ENCODE results near the gene OCA2.

OCA2 gene

DNA sequence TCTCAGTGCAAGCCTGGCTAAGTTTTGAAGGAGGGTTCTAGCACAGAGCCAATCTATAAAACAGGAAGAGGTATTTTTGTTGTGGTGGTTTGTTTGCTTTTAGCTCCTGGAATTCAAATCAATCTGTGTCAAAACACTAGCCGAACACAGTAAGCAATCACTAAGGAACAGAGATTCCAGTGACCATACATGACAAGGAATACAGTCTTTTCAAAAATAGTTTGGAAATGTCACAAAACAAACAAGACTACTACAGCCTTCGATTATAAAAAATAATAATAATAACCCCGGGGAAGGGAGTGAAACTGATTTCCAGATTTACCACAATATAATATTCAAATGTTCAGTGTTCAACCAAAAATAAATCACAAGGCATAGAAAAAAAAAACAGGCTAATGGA is 166.5 kb downstream of the OCA2 start:
- DNase-seq: no peak

DNA sequence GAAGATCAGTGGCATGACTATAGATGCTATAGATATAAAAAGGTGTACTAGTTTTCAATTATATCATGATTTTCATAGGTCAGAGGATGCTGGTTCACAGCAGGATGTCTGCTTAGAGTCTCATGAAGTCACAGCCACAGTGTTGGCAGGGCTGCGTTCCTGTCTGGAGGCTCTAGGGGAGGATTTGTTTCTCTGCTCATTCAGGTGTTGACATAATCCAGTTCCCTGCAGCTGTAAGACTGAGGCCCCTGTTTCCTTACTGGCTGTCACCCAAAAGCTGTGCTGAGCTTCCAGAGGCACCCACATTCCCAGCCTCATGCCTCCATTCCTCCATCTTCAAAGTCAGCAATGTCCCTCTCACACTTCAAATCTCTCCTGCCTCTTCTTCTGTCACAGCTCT is 170.7 kb downstream of the OCA2 start:
- DNase-seq: no peak

DNA sequence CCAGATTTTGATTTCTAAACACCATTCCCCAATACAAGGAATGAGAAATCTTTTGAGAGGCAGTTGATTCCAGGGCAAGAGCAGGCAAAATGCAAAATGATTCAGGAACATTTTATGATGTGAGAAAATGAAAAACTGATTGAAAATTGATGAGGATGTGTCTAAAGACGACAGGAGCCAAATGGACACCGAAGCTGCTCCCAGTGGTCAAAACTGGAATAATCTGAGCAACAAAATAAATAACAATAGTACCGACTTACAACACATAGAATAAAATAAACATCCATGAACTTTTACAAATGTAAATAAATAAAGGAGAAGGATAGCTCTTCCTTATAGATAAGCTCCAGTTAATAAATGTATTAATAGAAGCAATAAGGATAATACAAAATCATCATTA is 186.8 kb downstream of the OCA2 start:
- DNase-seq: no peak

DNA sequence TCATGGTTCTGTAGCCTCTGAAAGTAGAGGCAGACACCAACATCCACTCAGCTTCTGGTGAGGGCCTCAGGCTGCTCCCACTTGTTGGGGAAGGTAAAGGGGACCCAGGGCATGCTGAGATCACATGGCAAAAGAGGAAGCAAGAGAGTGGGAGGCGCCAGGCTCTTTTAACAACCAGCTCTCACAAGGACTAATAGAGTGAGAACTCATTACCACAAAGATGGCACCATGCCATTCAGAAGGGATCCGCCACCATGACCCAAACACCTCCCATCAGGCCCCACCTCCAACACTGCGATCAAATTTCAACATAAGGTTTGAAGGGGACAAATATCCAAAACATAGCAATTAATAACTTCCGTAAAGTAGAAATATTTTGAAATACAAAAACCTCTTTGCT is 192.3 kb downstream of the OCA2 start:
- DNase-seq: no peak

DNA sequence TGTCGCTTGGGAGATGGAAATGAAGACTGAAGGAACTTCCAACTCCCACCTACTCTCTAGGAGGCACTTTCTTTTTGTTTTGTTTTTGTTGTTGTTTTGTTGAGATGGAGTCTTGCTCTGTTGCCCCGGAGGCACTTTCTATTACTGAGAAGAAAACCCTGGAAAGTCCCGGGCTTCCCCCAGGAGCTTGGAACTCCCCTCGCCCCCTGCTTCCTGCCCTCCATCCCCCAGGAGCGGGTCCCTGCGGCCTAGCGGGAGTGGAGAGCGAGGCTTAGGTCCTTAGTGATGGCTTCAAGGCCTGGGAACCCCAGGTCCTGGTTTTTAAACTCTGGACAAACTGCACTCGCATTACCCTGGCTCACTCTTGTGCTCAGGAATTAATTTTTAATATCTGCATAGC is 195.7 kb downstream of the OCA2 start:
- DNase-seq: no peak

DNA sequence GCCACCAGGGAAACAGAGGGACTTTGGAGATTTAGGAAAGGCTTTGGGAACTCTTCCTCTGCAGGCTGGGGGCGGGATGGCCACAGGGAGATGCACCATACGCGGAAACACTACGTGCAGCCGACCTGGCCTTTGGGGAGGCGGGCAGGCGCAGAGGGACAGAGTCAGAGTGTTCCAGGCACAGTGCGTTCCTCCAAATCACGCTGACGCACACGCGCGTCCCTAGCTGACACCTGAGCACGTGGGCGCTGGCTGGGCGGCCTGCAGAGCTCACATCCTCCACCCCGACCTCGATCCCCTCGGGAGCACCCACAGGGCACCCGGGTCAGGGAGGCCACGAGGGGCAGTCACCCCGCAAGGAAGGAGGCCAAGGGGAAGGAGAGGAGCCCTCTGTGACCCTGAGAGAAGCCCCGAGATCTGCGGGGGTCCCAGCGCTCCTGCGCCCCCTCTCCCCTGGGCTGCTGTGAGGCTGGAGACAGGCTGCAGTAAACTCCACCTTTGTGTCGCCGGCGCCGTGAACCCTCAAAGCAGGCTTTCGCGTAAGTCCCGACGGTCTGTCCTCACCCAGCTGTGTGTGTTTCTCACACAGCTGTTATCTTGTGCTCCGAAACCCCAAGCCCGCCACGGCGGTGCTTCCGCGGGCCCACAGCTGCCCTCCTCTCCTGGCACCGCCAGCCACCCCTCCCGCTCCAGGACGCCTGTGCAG is 196.3 kb downstream of the OCA2 start:
- DNase-seq: no peak

DNA sequence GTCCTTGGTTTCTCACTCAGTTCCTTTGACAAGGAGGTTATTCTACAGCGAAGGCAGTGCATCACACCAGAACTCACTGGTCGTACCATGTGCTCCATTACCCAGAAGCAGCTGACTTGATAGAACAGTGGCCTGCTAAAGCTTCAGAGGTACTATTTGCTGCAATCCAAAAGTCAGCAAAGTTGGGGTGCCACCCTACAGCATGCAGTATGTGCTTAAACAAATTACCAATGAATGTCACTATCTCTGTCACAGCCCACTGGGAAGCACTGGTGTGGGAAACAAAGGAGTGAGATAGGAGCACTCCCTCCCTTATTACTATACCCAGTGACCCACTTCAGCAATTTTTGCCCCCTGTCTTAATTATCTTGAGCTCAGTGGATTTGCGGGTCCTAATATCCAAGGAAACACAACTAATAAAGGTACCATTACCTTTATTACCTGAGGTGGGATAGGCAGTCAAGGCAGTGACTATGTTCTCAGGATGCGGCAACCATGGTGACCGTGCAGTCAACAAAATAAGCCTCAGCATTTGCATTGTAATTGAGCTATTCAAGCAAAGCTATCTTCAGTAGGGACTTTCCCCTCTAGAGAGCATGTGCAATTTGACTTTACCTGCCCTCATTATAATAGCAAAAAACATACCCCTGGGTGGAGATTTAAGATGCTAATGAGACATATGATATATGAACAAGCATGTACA is 199.4 kb downstream of the OCA2 start:
- DNase-seq: no peak

DNA sequence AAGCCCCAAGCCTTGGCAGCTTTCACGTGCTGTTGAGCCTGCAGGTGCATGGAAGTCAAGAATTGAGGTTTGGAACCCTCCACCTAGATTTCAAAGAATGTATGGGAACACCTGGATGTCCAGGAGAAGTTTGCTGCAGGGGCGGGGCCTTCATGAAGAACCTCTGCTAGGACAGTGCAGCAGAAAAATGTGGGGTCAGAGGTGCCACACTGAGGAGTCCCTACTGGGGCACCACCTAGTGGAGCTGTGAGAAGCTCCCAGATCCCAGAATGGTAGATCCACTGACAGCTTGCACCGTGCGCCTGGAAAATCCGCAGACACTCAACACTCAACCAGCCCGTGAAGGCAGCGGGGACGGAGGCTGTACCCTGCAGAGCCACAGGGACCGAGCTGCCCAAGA is 201.6 kb downstream of the OCA2 start:
- no peak for DNase-seq

DNA sequence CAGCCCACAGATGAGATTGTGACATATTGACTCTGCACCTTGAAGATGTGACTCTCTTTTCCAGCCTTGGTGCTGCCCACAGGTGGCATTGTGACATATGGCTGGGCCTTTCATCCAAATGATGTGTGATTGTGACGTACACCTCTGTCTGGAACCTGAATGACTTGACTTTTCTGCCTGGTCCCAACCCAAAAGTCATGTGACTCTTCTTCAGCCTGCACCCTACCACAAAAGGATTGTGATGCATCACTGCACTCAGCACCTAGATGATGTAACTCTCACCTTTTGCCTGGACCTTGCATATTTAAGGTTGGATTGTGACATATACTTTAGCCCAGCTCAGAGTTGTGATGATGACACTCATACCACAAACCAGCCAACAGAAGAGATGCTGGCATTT is 204.5 kb downstream of the OCA2 start:
- DNase-seq: no peak

DNA sequence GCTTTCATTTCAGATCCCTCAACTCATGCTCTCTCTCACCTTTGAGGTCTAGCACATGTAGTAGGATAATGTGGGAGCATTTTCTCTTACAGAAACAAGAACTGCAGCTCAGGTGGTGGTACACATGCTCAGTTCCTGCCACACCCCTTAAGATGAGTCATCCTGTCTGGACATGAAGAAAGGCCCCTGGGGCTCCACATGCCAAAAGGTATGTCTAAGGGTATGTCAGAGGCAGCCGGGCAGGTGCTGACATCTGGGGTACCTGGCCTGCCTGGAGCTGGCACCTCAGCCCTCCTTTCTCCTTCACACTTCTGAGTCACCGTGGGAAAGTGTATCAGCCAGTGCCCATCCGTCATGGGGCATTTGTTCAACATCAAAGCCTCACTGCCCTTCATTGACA is 209.9 kb downstream of the OCA2 start:
- DNase-seq: no peak

DNA sequence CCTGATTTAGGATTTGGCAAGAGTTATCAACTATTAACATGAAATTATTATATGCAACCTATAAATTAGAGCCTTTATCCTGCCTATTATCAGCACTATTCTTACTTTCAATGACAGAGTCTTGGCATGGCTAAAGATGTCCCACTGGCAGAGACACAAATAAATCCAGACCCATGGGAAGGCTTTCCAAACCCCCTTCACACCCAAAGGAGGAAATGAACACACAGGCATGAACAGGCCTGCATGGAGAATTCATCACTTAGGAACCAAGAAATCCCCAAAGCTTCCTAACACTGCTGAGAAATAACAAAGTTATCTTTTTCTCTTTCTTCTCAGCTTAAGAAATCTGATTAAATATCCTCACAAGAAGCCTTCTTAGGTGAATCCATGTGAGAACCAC is 213.9 kb downstream of the OCA2 start:
- no peak for DNase-seq

DNA sequence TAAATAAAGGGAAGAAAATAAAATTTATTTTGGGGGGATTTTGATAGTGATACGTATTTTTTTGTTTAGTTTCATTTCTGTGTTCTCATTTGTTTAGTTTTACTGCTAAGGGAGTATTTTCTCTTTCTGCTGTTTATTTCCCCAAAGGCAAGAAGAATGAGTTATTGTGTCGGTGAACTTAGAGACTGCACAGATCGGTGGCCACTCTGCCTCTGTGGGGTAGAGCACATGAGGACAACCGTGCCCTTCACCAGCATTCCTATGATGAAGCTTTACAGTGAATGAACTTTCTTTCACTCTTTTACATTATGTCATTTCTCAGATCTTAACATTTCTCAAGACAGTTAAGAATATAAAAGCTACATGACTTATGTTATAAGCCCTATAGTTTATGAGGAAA is 214.4 kb downstream of the OCA2 start:
- DNase-seq: peak; percentile 0

DNA sequence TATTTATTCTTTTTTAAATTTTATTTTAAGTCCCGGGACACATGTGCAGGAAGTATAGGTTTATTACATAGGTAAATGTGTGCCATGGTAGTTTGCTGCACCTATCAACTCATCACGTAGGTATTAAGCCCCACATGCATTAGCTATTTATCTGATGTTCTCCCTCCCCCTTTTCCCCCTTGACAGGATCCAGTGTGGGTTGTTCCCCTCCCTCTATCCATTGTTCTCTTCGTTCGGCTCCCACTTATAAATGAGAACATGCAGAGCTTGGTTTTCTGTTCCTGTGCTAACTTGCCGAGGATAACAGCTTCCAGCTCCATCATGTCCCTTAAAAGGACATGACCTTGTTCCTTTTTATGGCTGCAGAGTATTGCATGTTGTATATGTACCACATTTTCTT is 220.3 kb downstream of the OCA2 start:
- DNase-seq: no peak

DNA sequence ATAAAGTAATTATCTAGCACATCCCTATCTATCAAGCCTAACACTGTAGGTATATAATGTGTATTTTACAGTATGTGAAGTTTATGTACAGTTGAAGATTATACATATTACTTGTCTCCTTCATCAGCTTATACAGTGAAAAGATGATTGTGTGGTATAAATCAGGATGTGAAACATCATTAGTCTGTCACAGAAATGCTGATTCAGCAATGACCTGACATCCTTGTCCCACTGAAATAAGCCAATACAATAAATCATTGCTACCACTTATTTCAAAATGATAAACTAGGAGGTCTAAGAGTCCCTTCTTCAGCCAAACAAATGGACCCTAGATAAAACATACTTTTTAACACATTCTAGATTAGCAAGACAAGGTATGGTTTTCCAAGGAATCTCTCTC is 225.3 kb downstream of the OCA2 start:
- DNase-seq: no peak

DNA sequence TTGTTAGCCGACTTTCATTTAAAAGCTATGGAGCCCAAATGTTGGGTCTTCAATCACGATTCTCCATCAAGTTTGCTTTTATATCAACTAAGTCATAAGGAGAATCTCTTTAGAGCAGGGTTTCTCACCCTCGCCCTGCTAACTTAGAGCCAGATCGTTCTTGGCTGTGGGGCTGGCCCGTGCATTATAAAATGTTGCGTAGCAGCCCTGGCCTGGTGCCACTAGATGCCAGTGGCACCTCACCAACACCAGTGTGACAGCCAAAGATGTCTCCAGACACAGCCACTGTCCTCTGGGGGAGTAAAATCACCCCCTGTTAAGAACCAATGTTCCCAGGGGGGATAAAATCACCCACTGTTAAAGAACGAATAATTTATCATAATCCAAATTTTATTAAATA is 226.1 kb downstream of the OCA2 start:
- DNase-seq: no peak

DNA sequence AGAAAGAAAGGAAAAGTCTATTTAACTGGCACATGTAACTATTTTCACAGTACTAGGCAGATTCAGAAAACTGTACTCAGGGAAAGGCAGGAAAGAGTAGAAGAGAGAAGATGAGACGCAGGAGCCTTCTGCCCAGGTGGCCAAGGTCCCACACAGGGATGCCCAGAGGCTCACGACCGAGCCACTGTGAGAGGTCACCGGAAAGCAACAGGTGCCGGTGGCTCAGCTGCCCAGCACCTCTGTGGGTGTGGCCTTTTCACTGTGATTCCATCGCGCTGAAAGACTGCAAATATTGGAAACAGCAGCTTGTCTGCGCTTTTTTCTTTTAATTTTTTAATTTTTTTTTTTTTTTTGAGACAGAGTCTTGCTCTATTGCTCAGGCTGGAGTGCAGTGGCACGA is 226.8 kb downstream of the OCA2 start:
- DNase-seq: no peak

DNA sequence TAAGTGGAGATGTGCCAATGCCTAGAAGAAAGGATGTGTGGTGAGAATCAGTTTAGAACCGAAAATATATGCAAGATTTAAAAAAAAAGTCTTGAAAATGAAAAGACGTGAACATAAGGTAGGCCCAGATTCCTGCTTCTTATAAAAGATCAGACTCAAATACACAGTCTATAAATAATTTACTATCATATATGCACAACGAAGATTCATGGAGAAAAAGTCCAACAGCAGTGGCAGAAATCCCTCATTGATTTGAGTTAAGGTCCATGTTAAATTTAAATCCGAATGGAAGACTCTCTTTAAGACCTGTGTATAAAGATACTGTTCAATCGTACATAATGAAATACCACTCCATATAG is 227.2 kb downstream of the OCA2 start:
- DNase-seq: no peak

DNA sequence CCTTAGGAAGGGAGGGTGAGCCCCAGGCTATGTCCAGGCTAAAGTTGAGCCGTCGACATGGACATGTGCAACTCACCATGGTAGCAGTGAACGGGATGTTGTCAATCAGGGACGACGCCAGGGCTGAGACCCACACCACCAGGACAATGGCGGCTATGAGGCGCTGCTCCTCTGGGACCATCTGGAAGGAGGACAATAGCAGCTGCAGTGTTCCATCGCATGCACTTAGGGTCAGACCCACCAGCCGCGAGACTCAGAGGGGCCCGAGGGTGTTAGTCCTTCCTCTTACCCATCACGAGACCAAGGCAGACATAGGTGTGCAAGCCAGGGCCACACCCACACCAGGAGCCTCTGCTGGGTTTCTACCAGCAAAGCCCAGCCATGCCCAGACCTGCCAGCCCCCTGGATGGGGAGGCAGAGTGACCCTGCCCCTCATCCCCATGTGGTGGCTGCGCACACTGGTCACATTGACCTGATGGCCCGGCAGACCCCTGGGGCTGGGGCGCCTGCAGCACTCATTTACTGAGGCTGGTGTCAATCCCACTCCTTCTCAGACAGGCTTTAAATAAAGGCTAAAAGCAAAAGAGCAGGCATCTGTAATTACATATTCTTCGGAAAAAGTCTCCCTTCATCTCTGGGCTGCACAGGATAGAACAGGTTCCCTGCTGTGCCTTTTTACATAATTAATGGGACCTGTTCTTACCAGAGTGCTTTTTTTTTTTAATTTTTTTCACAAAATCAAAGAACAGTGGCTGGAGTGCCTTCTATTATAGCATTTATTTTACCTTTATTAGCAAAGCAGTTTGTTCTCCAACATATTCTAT is 227.8 kb downstream of the OCA2 start:
- DNase-seq: no peak

DNA sequence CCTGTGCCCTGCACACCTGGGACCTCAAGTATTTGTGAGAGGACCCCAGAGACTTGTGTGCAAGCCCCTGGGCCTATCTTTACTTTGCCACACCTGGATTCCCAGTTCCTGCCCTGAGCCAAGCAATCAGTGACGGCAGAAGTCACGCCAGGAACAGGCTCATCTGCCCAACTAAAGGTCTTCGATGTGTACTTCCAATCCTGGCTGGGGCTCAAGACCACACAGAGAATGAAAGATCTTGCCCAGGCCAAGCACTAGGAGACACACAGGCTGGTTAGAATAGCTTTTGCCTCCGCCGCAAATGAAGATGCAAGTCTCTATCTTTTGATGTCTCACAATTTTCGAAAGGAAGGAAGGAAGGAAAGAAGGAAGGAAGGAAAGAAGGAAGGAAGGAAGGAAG is 228.8 kb downstream of the OCA2 start:
- no peak for DNase-seq

DNA sequence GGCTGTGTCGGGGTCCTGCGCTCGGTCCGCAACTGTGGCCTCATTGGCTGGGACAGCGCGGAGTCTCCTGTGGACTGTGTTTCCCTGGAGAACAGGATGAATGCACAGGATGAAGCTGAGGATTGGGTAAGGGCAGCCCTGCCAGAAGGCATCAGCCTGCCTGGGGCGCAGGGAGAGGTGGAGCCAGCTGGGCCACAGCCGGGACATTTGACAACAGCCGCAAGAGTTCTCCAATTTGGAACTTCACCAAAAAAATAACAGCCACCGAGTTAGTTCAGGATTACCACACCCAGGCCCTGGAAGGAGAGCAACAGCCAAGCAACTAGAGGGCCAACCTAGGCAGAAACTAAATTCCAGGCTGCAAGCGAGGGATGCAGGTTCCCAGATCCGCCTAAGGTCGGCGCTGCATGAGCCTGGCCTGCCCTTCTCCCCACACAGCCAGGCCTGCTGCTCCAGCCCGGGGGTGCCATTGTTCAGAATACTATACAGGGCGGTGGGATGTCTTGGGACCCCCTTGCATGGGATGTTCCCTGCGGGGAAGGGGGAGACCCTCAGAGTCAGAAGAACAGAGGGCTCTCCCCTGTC is 229.3 kb downstream of the OCA2 start:
- DNase-seq: no peak

DNA sequence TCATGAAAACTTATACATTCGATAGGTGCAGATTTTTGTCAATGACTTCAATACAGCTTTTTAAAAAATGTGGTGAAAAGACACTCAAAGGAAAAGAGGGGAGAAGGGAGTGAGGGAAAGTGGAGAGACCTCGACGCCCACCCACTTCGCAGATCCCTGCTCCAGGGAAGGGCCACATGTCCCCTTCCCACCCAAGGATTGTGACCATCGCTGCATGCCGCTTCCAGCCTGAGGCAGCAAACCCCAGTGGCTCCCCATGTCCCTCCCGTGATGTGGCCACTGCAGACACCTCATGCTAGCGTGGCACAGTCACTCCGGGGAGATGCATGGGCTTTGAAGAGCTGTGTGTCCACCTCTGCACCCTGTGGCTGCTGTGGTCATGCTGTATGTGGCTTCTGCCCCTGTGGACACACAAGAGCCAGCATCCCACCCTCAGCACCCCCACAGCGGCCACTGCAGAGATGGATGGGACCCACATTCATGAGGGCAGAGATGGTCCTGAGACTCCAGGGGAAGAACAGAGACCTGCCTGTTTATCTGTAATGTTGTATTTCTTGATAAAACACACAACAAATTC is 230.2 kb downstream of the OCA2 start:
- no peak for DNase-seq

DNA sequence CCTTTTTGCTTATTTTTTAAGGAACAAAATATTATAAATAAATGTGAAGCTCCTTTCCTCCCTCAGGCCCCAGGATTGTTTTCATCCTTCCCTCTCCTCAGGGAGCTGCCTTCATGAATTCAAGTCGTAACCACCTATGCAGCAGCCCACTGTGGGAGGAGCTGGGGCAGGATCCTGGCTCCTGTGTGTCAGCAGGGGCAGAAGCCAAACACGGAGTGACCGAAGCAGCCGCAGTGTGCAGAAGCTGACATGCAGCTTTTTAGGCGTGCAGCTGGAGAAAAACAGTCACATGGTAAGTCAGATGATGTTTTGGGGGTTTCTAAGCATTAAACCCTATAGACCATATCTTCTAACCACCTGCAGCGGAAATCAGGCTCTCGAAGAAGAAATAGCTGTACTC is 231.3 kb downstream of the OCA2 start:
- DNase-seq: no peak

DNA sequence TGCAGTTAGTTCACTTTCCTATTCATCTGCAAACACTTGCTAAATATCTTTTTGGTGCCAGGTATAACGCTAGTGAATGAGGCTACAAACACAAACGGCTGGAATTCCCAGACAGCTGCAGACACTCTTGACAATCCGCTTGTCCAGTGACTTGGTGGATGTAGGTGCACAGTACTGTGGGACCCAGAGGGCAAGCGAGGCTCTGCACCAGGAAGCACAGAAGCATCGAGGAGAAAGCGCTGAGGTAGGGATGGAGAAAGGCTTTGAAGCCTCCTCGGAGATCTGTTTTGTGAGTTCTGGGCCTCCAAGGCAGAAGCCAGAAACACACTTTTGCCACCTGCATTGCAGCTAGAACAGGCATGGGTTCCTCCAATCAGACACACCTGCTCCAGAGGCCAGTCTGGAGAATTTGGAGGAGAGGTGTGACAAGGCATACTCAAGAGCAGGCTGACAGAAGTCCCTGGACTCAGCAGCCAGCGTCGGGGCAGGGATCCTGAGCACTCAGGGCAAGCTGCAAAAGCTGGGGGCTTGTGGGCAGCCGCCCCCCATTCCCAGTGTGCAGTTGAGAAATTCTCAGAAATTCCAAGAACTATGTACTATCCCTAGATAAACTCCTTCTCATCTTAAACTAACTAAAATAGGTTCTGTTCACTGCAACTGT is 232.5 kb downstream of the OCA2 start:
- no peak for DNase-seq

Measured in midbrain (tissue), 1 donor.